Measurements from ENCODE around the gene VWA5B2.
A peak's percentile ranks its signal among the peaks of the same experiment; 100 is the strongest.

- TF ChIP-seq TAF1 (IDR thresholded peaks at IDR 0.05; ENCODE audit: low read depth) (no peak), EGR1 (IDR thresholded peaks at IDR 0.05) (no peak), CEBPB (IDR thresholded peaks at IDR 0.05) (no peak), YY1 (IDR thresholded peaks at IDR 0.05; ENCODE audit: low read depth) (no peak), RAD21 (IDR thresholded peaks at IDR 0.05; ENCODE audit: low read depth) (peak; percentile 75), EP300 (IDR thresholded peaks at IDR 0.05; ENCODE audit: borderline replicate concordance) (no peak), TEAD4 (IDR thresholded peaks at IDR 0.05) (no peak)
- TF ChIP-seq, protein P1, sequence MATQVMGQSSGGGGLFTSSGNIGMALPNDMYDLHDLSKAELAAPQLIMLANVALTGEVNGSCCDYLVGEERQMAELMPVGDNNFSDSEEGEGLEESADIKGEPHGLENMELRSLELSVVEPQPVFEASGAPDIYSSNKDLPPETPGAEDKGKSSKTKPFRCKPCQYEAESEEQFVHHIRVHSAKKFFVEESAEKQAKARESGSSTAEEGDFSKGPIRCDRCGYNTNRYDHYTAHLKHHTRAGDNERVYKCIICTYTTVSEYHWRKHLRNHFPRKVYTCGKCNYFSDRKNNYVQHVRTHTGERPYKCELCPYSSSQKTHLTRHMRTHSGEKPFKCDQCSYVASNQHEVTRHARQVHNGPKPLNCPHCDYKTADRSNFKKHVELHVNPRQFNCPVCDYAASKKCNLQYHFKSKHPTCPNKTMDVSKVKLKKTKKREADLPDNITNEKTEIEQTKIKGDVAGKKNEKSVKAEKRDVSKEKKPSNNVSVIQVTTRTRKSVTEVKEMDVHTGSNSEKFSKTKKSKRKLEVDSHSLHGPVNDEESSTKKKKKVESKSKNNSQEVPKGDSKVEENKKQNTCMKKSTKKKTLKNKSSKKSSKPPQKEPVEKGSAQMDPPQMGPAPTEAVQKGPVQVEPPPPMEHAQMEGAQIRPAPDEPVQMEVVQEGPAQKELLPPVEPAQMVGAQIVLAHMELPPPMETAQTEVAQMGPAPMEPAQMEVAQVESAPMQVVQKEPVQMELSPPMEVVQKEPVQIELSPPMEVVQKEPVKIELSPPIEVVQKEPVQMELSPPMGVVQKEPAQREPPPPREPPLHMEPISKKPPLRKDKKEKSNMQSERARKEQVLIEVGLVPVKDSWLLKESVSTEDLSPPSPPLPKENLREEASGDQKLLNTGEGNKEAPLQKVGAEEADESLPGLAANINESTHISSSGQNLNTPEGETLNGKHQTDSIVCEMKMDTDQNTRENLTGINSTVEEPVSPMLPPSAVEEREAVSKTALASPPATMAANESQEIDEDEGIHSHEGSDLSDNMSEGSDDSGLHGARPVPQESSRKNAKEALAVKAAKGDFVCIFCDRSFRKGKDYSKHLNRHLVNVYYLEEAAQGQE (IDR thresholded peaks at IDR 0.05; ENCODE audit: low read depth), result no peak
- TF ChIP-seq, protein P2, sequence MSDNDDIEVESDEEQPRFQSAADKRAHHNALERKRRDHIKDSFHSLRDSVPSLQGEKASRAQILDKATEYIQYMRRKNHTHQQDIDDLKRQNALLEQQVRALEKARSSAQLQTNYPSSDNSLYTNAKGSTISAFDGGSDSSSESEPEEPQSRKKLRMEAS (IDR thresholded peaks at IDR 0.05), result no peak
- TF ChIP-seq, protein P3, sequence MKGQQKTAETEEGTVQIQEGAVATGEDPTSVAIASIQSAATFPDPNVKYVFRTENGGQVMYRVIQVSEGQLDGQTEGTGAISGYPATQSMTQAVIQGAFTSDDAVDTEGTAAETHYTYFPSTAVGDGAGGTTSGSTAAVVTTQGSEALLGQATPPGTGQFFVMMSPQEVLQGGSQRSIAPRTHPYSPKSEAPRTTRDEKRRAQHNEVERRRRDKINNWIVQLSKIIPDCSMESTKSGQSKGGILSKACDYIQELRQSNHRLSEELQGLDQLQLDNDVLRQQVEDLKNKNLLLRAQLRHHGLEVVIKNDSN (IDR thresholded peaks at IDR 0.05), result no peak
These were observed 1.9 kb upstream of the VWA5B2 start for GRCh38 chr3:184227481-184227935.
